WTC11 (cell line): ENCODE data around the gene PNMA8B.

Experiments
- ELF4 ChIP-seq: sonication (generic); formaldehyde crosslinking; IDR thresholded peaks from 2 replicates; pipeline ENCODE4 v1.8.1; 2022; ENCODE audit warnings: low read depth, mild to moderate bottlenecking, moderate library complexity, missing genetic modification reagents
- NFYB ChIP-seq: sonication (generic); formaldehyde crosslinking; conservative IDR thresholded peaks from 2 replicates; pipeline ENCODE4 v1.8.0; 2022; ENCODE audit warnings: low read depth, missing genetic modification reagents
- TF ChIP-seq, protein P1 (sequence below): sonication (generic); formaldehyde crosslinking; IDR thresholded peaks from 2 replicates; pipeline ENCODE4 v1.8.1; 2022; ENCODE audit warnings: low read depth, mild to moderate bottlenecking, moderate library complexity, missing genetic modification reagents, borderline replicate concordance
- TF ChIP-seq, protein P2 (sequence below): fragments of 200-600 bp; IDR thresholded peaks from 2 replicates; pipeline ENCODE4 v1.8.0; 2022; ENCODE audit warnings: antibody characterized with exemption

DNA sequence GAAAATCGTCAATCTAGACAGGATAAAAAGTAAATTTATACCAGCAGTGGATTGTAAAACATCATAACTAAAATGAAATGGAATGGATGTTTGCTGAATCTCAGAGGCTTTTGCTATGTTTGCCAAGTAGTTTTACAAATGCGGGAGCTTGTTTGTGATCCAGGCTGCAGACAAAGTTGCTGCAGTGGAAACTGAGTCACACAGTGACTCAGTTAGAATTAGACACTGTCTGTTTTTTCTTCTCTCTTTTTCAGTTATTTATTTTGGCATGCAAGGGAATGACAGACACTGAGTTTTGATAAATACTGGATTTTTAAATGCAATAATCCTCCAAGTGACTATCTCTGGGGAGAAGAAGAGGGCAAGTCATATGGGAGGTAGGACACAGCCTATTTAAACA, 19.7 kb downstream of the PNMA8B start:
- no peak for TF ChIP-seq ELF4
- TF ChIP-seq, protein P1, sequence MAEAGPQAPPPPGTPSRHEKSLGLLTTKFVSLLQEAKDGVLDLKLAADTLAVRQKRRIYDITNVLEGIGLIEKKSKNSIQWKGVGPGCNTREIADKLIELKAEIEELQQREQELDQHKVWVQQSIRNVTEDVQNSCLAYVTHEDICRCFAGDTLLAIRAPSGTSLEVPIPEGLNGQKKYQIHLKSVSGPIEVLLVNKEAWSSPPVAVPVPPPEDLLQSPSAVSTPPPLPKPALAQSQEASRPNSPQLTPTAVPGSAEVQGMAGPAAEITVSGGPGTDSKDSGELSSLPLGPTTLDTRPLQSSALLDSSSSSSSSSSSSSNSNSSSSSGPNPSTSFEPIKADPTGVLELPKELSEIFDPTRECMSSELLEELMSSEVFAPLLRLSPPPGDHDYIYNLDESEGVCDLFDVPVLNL = no peak
- no peak for TF ChIP-seq NFYB
- TF ChIP-seq, protein P2, sequence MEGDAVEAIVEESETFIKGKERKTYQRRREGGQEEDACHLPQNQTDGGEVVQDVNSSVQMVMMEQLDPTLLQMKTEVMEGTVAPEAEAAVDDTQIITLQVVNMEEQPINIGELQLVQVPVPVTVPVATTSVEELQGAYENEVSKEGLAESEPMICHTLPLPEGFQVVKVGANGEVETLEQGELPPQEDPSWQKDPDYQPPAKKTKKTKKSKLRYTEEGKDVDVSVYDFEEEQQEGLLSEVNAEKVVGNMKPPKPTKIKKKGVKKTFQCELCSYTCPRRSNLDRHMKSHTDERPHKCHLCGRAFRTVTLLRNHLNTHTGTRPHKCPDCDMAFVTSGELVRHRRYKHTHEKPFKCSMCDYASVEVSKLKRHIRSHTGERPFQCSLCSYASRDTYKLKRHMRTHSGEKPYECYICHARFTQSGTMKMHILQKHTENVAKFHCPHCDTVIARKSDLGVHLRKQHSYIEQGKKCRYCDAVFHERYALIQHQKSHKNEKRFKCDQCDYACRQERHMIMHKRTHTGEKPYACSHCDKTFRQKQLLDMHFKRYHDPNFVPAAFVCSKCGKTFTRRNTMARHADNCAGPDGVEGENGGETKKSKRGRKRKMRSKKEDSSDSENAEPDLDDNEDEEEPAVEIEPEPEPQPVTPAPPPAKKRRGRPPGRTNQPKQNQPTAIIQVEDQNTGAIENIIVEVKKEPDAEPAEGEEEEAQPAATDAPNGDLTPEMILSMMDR = no peak
